GM20000 (cell line): Measurements from ENCODE around the gene NAA10.

Experiments used
- DNase-seq: peaks from one replicate; pipeline ENCODE4 v3.0.0; 2012; ENCODE audit warnings: low spot score
- TF ChIP-seq, protein P1 (sequence below): IDR thresholded peaks from 2 replicates; pipeline ENCODE4 v1.5.1; 2012; ENCODE audit warnings: mild to moderate bottlenecking, control low read depth; ENCODE audit errors: extremely low read depth, missing control alignments

Gene NAA10

DNA sequence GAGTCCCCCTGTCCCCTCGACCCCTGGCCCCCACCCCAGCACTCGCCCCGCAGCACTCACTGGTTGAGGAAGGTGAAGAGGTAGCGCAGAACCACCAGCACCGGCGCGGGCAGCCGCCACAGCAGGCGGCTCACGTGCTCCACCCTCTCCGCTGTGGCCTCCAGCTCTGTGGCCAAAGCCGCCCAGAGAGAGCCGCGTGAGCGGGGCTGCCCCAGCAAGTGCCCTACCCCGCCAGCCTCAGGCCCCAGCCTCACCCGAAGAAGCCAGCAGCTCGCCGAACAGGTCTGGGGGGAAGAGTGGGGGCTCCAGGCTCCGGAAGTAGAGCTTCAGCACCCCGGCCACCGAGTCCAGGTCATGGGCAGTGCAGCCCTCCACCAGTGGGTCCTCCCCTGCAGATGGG, 24.4 kb downstream of the NAA10 start:
- TF ChIP-seq, protein P1, sequence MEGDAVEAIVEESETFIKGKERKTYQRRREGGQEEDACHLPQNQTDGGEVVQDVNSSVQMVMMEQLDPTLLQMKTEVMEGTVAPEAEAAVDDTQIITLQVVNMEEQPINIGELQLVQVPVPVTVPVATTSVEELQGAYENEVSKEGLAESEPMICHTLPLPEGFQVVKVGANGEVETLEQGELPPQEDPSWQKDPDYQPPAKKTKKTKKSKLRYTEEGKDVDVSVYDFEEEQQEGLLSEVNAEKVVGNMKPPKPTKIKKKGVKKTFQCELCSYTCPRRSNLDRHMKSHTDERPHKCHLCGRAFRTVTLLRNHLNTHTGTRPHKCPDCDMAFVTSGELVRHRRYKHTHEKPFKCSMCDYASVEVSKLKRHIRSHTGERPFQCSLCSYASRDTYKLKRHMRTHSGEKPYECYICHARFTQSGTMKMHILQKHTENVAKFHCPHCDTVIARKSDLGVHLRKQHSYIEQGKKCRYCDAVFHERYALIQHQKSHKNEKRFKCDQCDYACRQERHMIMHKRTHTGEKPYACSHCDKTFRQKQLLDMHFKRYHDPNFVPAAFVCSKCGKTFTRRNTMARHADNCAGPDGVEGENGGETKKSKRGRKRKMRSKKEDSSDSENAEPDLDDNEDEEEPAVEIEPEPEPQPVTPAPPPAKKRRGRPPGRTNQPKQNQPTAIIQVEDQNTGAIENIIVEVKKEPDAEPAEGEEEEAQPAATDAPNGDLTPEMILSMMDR, result no peak
- DNase-seq, result no peak

DNA sequence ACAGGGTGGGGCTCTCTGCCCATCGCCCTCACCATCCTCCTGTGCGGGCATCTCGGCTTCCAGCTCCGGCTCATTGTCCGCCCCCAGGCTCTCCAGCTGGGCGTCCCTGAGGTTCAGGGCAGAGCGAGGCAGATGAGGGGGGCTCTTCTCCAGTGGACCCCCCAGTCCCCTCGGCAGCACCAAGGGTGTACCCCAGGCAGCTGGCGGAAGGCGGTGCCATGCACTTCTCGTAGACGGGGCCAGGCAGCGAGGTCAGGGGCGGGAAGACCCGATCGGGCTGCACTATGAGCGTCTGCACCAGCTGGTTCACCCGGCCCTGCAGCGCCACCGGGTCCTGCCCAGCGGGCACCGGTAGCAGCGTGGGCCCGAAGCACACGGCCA, 24.9 kb downstream of the NAA10 start:
- TF ChIP-seq, protein P1, result no peak

DNA sequence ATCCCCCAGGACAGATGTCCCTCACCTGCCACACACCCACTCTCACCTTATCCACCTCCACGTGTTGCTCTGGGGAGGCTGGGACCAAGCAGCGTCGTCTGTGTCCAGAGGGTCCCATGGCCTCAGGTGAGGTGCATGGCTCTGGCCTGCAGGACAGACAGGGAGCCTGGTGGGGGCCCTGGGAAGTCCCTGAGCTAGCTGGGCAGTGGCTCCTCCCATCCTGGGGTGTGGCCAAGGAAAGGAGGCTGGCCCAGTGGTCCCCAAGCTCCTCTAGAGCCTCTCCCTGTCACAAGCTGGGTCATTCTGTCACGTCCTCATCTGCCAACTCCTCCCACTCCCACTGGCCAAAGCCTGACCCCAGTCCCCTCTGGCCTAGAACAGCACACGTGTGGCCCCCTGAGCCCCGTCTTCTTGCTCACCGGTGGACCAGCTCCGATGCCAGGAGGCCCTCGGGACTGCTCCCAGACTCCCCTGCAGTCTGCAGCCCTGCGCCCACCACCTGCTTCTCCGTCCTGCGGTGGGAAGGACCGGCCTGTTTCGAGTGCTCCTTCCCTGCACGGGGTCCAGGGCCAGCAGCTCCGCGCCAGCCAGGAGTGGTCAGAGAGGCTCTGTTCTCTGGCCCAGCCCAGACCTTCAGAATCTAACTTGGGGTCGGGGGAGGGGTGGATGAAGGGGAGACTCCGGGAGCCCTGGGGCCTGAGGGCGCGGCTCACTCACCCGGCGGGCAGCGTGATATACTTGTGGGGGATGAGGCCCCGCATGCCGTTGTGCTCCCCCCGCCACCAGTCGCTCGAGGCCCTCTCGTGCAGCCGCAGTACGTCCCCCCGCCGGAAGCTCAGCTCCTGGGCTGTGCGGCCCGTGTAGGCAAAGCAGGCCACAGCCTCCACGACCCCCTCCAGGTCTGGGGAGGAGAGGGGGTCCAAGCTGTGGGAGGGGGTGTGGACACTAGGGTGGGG, 25.5 kb downstream of the NAA10 start:
- TF ChIP-seq, protein P1, result no peak
- peak; percentile 66 for DNase-seq

More for the DNA sequence above, 24.9 kb downstream of the NAA10 start:
- DNase-seq, result no peak

DNA sequence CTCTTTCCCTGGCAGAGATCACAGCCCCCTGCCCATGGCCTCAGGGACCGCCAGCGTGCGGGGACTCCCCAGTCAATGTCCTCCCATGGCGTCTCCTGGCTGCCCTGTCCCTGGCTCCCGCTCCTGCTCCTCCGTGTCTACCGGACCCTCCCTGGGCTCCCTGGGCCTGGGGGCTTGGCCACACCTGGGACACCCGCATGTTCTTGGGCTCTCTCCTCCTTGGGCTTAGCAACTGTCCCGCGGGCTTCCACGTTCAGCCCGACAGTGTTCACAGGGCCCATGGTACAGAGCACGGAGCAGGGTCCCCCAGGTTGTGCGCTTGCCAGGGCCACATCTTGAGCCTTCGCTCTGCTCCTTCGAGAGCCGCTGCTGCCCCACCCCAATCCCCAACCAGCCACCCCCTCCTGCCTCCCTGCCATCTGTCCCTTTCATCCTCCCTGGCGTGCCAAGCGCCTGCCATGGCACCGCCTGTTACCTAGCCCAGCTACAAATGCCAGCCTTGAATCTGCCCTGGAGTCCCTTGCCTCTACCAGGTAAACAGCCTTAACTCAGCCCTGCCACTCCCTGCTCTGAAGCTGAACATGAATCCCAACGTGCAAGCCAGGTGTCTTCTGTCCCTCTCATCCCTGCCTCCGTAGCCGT, 26.5 kb downstream of the NAA10 start:
- DNase-seq, result no peak
- TF ChIP-seq, protein P1, result no peak

DNA sequence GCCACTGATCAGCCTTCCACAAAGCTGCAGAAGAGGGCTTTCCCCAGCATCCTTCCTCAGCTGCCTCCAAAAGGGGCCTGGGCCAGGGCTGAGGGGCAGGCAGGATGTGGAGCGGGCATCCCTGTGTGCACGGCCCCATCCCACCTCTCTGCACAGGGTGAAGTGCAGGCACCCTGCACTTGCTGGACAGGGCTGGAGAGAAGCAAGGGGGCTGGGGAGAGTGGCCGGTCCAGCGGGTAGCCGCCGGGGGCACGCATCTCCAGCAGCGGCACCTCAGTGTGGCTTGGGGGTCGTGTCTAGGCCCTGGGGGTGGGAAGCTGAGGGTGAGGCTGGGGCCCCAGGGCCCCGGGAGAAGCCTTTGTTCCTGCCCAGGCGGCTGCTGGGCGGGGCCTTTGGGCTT, 27.4 kb downstream of the NAA10 start:
- TF ChIP-seq, protein P1, result no peak
- DNase-seq, result no peak

DNA sequence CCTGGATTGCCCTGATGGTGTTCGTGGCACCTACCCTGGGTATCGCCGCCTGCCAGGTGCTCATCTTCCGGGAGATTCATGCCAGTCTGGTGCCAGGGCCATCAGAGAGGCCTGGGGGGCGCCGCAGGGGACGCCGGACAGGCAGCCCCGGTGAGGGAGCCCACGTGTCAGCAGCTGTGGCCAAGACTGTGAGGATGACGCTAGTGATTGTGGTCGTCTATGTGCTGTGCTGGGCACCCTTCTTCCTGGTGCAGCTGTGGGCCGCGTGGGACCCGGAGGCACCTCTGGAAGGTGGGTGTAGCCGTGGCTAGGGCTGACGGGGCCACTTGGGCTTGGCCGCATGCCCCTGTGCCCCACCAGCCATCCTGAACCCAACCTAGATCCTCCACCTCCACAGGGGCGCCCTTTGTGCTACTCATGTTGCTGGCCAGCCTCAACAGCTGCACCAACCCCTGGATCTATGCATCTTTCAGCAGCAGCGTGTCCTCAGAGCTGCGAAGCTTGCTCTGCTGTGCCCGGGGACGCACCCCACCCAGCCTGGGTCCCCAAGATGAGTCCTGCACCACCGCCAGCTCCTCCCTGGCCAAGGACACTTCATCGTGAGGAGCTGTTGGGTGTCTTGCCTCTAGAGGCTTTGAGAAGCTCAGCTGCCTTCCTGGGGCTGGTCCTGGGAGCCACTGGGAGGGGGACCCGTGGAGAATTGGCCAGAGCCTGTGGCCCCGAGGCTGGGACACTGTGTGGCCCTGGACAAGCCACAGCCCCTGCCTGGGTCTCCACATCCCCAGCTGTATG, 28.5 kb downstream of the NAA10 start:
- TF ChIP-seq, protein P1, result no peak

More for the DNA sequence above, 28.5 kb downstream of the NAA10 start:
- no peak for DNase-seq
